Esophagus (tissue), 2 donors: ENCODE measurements around the gene PLEKHD1. TPM values are rescaled to one million over a fixed set of nuclear protein-coding genes. Genes with fewer than 3 reads are reported as not detected.

ENCODE experiments used
- H3K27ac ChIP-seq, 2 donors: one replicate each; pipeline ENCODE4 v1.5.1; 2013; ENCODE audit warnings: low read depth in 2 of 2, mild to moderate bottlenecking in 2 of 2, inconsistent platforms in 1 of 2, low read length in 1 of 2, moderate library complexity in 1 of 2
- H3K27me3 ChIP-seq, 2 donors: one replicate each; pipeline ENCODE4 v1.6.1; 2013; ENCODE audit warnings: low read length in 2 of 2, control low read depth in 1 of 2, mild to moderate bottlenecking in 1 of 2; ENCODE audit not compliant: insufficient read depth in 2 of 2, control insufficient read depth in 1 of 2
- H3K36me3 ChIP-seq, 2 donors: one replicate each; pipeline ENCODE4 v1.6.1; 2013; ENCODE audit warnings: low read length in 1 of 2; ENCODE audit not compliant: control insufficient read depth in 2 of 2, insufficient read depth in 2 of 2
- H3K4me1 ChIP-seq, 2 donors: one replicate each; pipeline ENCODE4 v1.6.1; 2013; ENCODE audit warnings: low read length in 1 of 2; ENCODE audit not compliant: control insufficient read depth in 2 of 2, insufficient read depth in 2 of 2
- H3K4me3 ChIP-seq, 2 donors: one replicate each; pipeline ENCODE4 v1.5.1; 2013; ENCODE audit warnings: low read length in 2 of 2, mild to moderate bottlenecking in 2 of 2, low read depth in 1 of 2, moderate library complexity in 1 of 2
- H3K9me3 ChIP-seq, 2 donors: one replicate each; pipeline ENCODE4 v1.6.1; 2013; ENCODE audit warnings: mild to moderate bottlenecking in 2 of 2, low read depth in 1 of 2, low read length in 1 of 2, moderate library complexity in 1 of 2; ENCODE audit not compliant: control insufficient read depth in 2 of 2, insufficient read depth in 1 of 2
- WGBS, 2 donors: extraction: QIAGEN DNeasy Blood & Tissue Kit; methylation state at CpG; one replicate each; pipeline ENCODE4 v1.1.7; 2013; 5-methylcytosine and 5-hydroxymethylcytosine counted together
- polyA plus RNA-seq, 2 donors: library from polyadenylated mRNA; stranded (reverse); fragments of 200-250 nt; gene quantifications; one replicate each; pipeline ENCODE4 v1.2.3, GENCODE V29; 2013
- donor health status: healthy with polysubstance abuse.
- donor health status: Bipolar disorder and iron deficiency.

Gene PLEKHD1
- polyA plus RNA-seq, 2 donors, result 0.05 to 0.06 TPM

GRCh38 chr14:69572030-69572840 lies 87.7 kb downstream of the PLEKHD1 start:
- peaks cover 0 to 25% of the 10 kb centered on the region in 2 donors for H3K27me3 ChIP-seq
- 13 to 14% methylated on average over 95 to 112 of the region's 112 CpGs for WGBS, 2 donors
- no peaks in the 10 kb centered on the region for H3K36me3 ChIP-seq
- peaks cover 0 to 8% of the 10 kb centered on the region in 2 donors for H3K9me3 ChIP-seq
- H3K4me3 ChIP-seq, result peak overlapping the region; percentile 38 to 40
- H3K27ac ChIP-seq, result no peak overlapping the region
- peaks cover 12 to 23% of the 10 kb centered on the region in 2 donors for H3K4me1 ChIP-seq

- Histone ChIP-seq H3K9me3 (peaks cover 0 to 8% of the 10 kb centered on the region in 2 donors), H3K27me3 (peaks cover 0 to 25% of the 10 kb centered on the region in 2 donors), H3K4me3 (no peak overlapping the region), H3K4me1 (peaks cover 12 to 23% of the 10 kb centered on the region in 2 donors), H3K36me3 (no peaks in the 10 kb centered on the region), H3K27ac (no peak overlapping the region)
- 42 to 44% methylated on average over 24 to 40 of the region's 40 CpGs for WGBS, 2 donors
These were observed 88.3 kb downstream of the PLEKHD1 start for GRCh38 chr14:69572841-69573135.

GRCh38 chr14:69573205-69573830 lies 88.8 kb downstream of the PLEKHD1 start:
- peaks cover 0 to 25% of the 10 kb centered on the region in 2 donors for H3K27me3 ChIP-seq
- no peaks in the 10 kb centered on the region for H3K36me3 ChIP-seq
- H3K9me3 ChIP-seq, result peaks cover 0 to 8% of the 10 kb centered on the region in 2 donors
- 33 to 35% methylated on average over 43 to 51 of the region's 51 CpGs for WGBS, 2 donors
- no peak overlapping the region for H3K27ac ChIP-seq
- H3K4me3 ChIP-seq, result no peak overlapping the region
- peaks cover 12 to 23% of the 10 kb centered on the region in 2 donors for H3K4me1 ChIP-seq

GRCh38 chr14:69573831-69574262 lies 89.3 kb downstream of the PLEKHD1 start:
- Histone ChIP-seq H3K9me3 (peaks cover 0 to 8% of the 10 kb centered on the region in 2 donors), H3K36me3 (no peaks in the 10 kb centered on the region), H3K27ac (no peak overlapping the region), H3K27me3 (peaks cover 0 to 25% of the 10 kb centered on the region in 2 donors), H3K4me1 (peaks cover 12 to 23% of the 10 kb centered on the region in 2 donors), H3K4me3 (no peak overlapping the region)
- WGBS, 2 donors, result 3 to 9% methylated on average over 15 of the region's 15 CpGs

- Histone ChIP-seq H3K9me3 (peaks cover 0 to 8% of the 10 kb centered on the region in 2 donors), H3K4me1 (peaks cover 12 to 23% of the 10 kb centered on the region in 2 donors), H3K27me3 (peaks cover 0 to 25% of the 10 kb centered on the region in 2 donors), H3K36me3 (no peaks in the 10 kb centered on the region), H3K27ac (no peak within 1 kb of the TSS), H3K4me3 (peak within 1 kb of the TSS in 1 of 2 donors; percentile 21)
- WGBS, 2 donors, result 0 to 1% methylated on average over 52 of the region's 52 CpGs
These were observed 89.9 kb downstream of the PLEKHD1 start, which contains the start of gene CCDC177 for GRCh38 chr14:69574263-69574953. CCDC177 (minus strand) TSS chr14:69574871; CDS start chr14:69573622, 1,249 bp downstream.

GRCh38 chr14:69574954-69575295 lies 90.4 kb downstream of the PLEKHD1 start:
- H3K36me3 ChIP-seq, result no peaks in the 10 kb centered on the region
- peaks cover 12 to 23% of the 10 kb centered on the region in 2 donors for H3K4me1 ChIP-seq
- peaks cover 0 to 25% of the 10 kb centered on the region in 2 donors for H3K27me3 ChIP-seq
- no peak overlapping the region for H3K27ac ChIP-seq
- 33 to 34% methylated on average over 5 of the region's 5 CpGs for WGBS, 2 donors
- H3K9me3 ChIP-seq, result peaks cover 0 to 8% of the 10 kb centered on the region in 2 donors
- no peak overlapping the region for H3K4me3 ChIP-seq

- WGBS, 2 donors, result 85% methylated on average over 2 of the region's 2 CpGs
- Histone ChIP-seq H3K27ac (peak overlapping the region in 1 of 2 donors; percentile 18), H3K4me3 (no peak overlapping the region)
These were observed 94.9 kb downstream of the PLEKHD1 start for GRCh38 chr14:69579476-69579875.

GRCh38 chr14:69580009-69580577 lies 95.6 kb downstream of the PLEKHD1 start:
- 30 to 39% methylated on average over 7 of the region's 7 CpGs for WGBS, 2 donors
- Histone ChIP-seq H3K4me1 (no peaks in the 10 kb centered on the region), H3K4me3 (no peak overlapping the region), H3K27me3 (no peaks in the 10 kb centered on the region), H3K36me3 (no peaks in the 10 kb centered on the region), H3K9me3 (no peaks in the 10 kb centered on the region), H3K27ac (peak overlapping the region; percentile 25 to 70)

More at GRCh38 chr14:69579476-69579875, 94.9 kb downstream of the PLEKHD1 start:
- peaks cover 0 to under 1% of the 10 kb centered on the region in 2 donors for H3K27me3 ChIP-seq
- H3K36me3 ChIP-seq, result no peaks in the 10 kb centered on the region
- H3K9me3 ChIP-seq, result no peaks in the 10 kb centered on the region
- peaks cover 1 to 3% of the 10 kb centered on the region in 2 donors for H3K4me1 ChIP-seq
